ENCODE results near the gene SLC46A2. TPM values are rescaled to one million over a fixed set of nuclear protein-coding genes. Genes with fewer than 3 reads are reported as not detected.
A peak's percentile ranks its signal among the peaks of the same experiment; 100 is the strongest.

Gene SLC46A2
- total and polyA plus RNA-seq, 9 of the 15 experiments (the other 6 are each of a cell fraction or from before 2014, with no cell fraction given), result not detected

DNA sequence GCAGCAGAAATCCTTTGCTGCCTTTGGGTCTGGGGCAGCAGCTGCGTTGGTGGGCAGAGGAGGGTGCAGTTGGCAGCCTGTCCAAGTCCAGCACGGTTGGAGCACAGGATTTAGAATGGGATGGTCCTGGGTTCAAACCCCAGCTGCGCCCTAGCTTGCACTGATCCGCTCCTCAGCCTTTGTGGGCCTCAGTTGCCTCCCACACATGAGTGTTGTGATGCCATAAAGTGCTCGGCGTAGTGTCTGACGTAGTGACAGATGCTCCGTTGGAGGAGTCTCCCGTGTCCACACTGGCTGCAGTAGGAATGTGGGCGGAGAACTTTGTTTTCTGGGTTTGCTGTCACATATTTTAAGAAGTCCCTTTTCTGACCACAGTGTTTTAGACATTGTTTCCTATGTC is 36.0 kb downstream of the SLC46A2 start:
- in situ Hi-C loops (cut with MboI) (no loop called here), intact Hi-C loops (cut with micrococcal nuclease) (no loop called here)
- Histone ChIP-seq H3K9ac (ENCODE audit: insufficient read depth in 1 of 2, low read depth in 2 of 2, low read length in 2 of 2) (no peak overlapping the region), H3K79me2 (ENCODE audit: control insufficient read depth, insufficient read depth, low read length) (no peaks in the 10 kb centered on the region), H4K20me1 (replicated peaks; ENCODE audit: control insufficient read depth, insufficient read depth, low read length) (no peaks in the 10 kb centered on the region), H3K27me3 (ENCODE audit: control insufficient read depth in 2 of 2, insufficient read depth in 2 of 2, low read length in 2 of 2) (no peaks in the 10 kb centered on the region; a peak in 1 of 5 replicates), H3K4me3 (no peak overlapping the region), H3K9me3 (replicated peaks; ENCODE audit: control insufficient read depth, insufficient read depth, low read depth, low read length) (no peaks in the 10 kb centered on the region), H3K9me1 (ENCODE audit: control insufficient read depth, insufficient read depth, low read length) (no peaks in the 10 kb centered on the region), H3K36me3 (ENCODE audit: control insufficient read depth, insufficient read depth, low read length) (no peaks in the 10 kb centered on the region), H3K27ac (ENCODE audit: extremely low read depth, low read depth, low read length) (no peak overlapping the region), H3K4me2 (ENCODE audit: insufficient read depth, low read length) (no peak overlapping the region), H3K4me1 (replicated peaks in 1 of 2; ENCODE audit: control insufficient read depth in 2 of 2, insufficient read depth in 2 of 2, low read length in 2 of 2) (peaks cover 0 to 3% of the 10 kb centered on the region in 2 experiments; a peak in 1 of 5 replicates), H2AFZ (ENCODE audit: low read depth, low read length) (no peak overlapping the region)
- TF ChIP-seq TAL1 (IDR thresholded peaks at IDR 0.05) (no peak), MYC (IDR thresholded peaks at IDR 0.05; ENCODE audit: low read depth, low read length) (no peak), MYC (CRISPR knock-in tag; IDR thresholded peaks at IDR 0.05; ENCODE audit: borderline replicate concordance, low read depth) (no peak), MLLT1 (IDR thresholded peaks at IDR 0.05) (no peak), PURB (CRISPR knock-in tag; IDR thresholded peaks at IDR 0.05; ENCODE audit: low read depth) (no peak), CREM (IDR thresholded peaks at IDR 0.05; ENCODE audit: low read depth) (0 out of 2 replicates have a peak, but pooled peaks have one; percentile 13)
- WGBS (ENCODE audit: insufficient coverage, low coverage, missing lambda C conversion rate), result 35% methylated on average over 10 of the region's 10 CpGs
- ChIA-PET CTCF (ENCODE audit: low intra/inter-chr PET ratio) (no interaction called here), POLR2A (no interaction called here)
- no peak for DNase-seq (ENCODE audit: extremely low read depth in 1 of 4, low spot score in 3 of 4)
- FAIRE-seq, result no peak
- no TSS peak for BruUV-seq (replicated peaks)
- no peak for ATAC-seq
